Memory B cell (primary cell): ENCODE data around the gene EXOC4.
A peak's percentile ranks its signal among the peaks of the same experiment; 100 is the strongest.
"Not testable (repeated sequence)": the region's sequence is repeated elsewhere in the genome, so short reads cannot be mapped to it uniquely, and the experiment has no call there.

Experiments used
- ATAC-seq: fragments of 150-1000 bp; cut with Tn5 transposase; 2 replicates; pipeline ENCODE4 v1.10.0; 2021; ENCODE audit warnings: low read depth, mild to moderate bottlenecking, moderate library complexity
- DNase-seq, 2 donors: peaks; one replicate each; pipeline ENCODE4 v3.0.0; 2022; ENCODE audit warnings: low spot score in 2 of 2
- H3K27ac Mint-ChIP-seq: one replicate; pipeline ENCODE4 v1.8.0; 2022; ENCODE audit warnings: mild to moderate bottlenecking, moderate library complexity, mixed read lengths
- H3K27me3 Mint-ChIP-seq: one replicate; pipeline ENCODE4 v1.8.0; 2022; ENCODE audit warnings: mixed read lengths
- H3K36me3 Mint-ChIP-seq: one replicate; pipeline ENCODE4 v1.8.0; 2022; ENCODE audit warnings: mild to moderate bottlenecking, mixed read lengths
- H3K4me1 Mint-ChIP-seq: one replicate; pipeline ENCODE4 v1.8.0; 2022; ENCODE audit warnings: mixed read lengths
- H3K4me3 Mint-ChIP-seq: one replicate; pipeline ENCODE4 v1.8.0; 2022; ENCODE audit warnings: mild to moderate bottlenecking, moderate library complexity, mixed read lengths
- H3K9me3 Mint-ChIP-seq: one replicate; pipeline ENCODE4 v1.8.0; 2022; ENCODE audit warnings: mixed read lengths

The EXOC4 gene

GRCh38 chr7:133253519-133253875, 619 bp downstream of the EXOC4 start:
- Mint-ChIP-seq H3K27me3 (no peaks in the 10 kb centered on the region), H3K4me1 (peaks cover 18% of the 10 kb centered on the region), H3K27ac (peak overlapping the region; percentile 89), H3K4me3 (peak overlapping the region; percentile 95), H3K36me3 (peaks cover 2% of the 10 kb centered on the region), H3K9me3 (no peaks in the 10 kb centered on the region)
- ATAC-seq (no peak), DNase-seq (peak; percentile 2 to 14)

GRCh38 chr7:133255486-133255885, 2.6 kb downstream of the EXOC4 start:
- no peaks in the 10 kb centered on the region for H3K9me3 Mint-ChIP-seq
- no peak for ATAC-seq
- DNase-seq = no peak
- H3K27me3 Mint-ChIP-seq = no peaks in the 10 kb centered on the region
- peaks cover 18% of the 10 kb centered on the region for H3K4me1 Mint-ChIP-seq
- peaks cover 2% of the 10 kb centered on the region for H3K36me3 Mint-ChIP-seq
- H3K4me3 Mint-ChIP-seq = no peak overlapping the region
- H3K27ac Mint-ChIP-seq = no peak overlapping the region

GRCh38 chr7:133258174-133258573, 5.3 kb downstream of the EXOC4 start:
- DNase-seq (no peak), ATAC-seq (no peak)
- Mint-ChIP-seq H3K4me1 (peaks cover 23% of the 10 kb centered on the region), H3K9me3 (no peaks in the 10 kb centered on the region), H3K27ac (no peak overlapping the region), H3K27me3 (no peaks in the 10 kb centered on the region), H3K4me3 (no peak overlapping the region), H3K36me3 (peaks cover 9% of the 10 kb centered on the region)

- Mint-ChIP-seq H3K27ac (no peak overlapping the region), H3K4me1 (peaks cover 6% of the 10 kb centered on the region), H3K27me3 (no peaks in the 10 kb centered on the region), H3K36me3 (peaks cover 17% of the 10 kb centered on the region), H3K4me3 (no peak overlapping the region), H3K9me3 (no peaks in the 10 kb centered on the region)
- DNase-seq (no peak), ATAC-seq (no peak)
Observed at GRCh38 chr7:133265821-133266220, 12.9 kb downstream of the EXOC4 start.

- H3K27ac Mint-ChIP-seq = no peak overlapping the region
- peaks cover 4% of the 10 kb centered on the region for H3K4me1 Mint-ChIP-seq
- H3K9me3 Mint-ChIP-seq = no peaks in the 10 kb centered on the region
- no peak for DNase-seq
- no peak overlapping the region for H3K4me3 Mint-ChIP-seq
- peaks cover 9% of the 10 kb centered on the region for H3K36me3 Mint-ChIP-seq
- ATAC-seq = no peak
- H3K27me3 Mint-ChIP-seq = no peaks in the 10 kb centered on the region
Observed at GRCh38 chr7:133268355-133268754, 15.5 kb downstream of the EXOC4 start.

GRCh38 chr7:133272336-133272735, 19.5 kb downstream of the EXOC4 start:
- no peaks in the 10 kb centered on the region for H3K27me3 Mint-ChIP-seq
- peaks cover 28% of the 10 kb centered on the region for H3K36me3 Mint-ChIP-seq
- no peak for DNase-seq
- H3K4me1 Mint-ChIP-seq = peaks cover 1% of the 10 kb centered on the region
- no peaks in the 10 kb centered on the region for H3K9me3 Mint-ChIP-seq
- H3K27ac Mint-ChIP-seq = no peak overlapping the region
- H3K4me3 Mint-ChIP-seq = no peak overlapping the region
- no peak for ATAC-seq

- no peak for ATAC-seq
- Mint-ChIP-seq H3K4me3 (no peak overlapping the region), H3K4me1 (no peaks in the 10 kb centered on the region), H3K27ac (no peak overlapping the region), H3K36me3 (peaks cover 35% of the 10 kb centered on the region), H3K27me3 (no peaks in the 10 kb centered on the region), H3K9me3 (peaks cover 2% of the 10 kb centered on the region)
- DNase-seq = no peak
Observed at GRCh38 chr7:133273227-133273626, 20.3 kb downstream of the EXOC4 start.

GRCh38 chr7:133274265-133274664, 21.4 kb downstream of the EXOC4 start:
- H3K27ac Mint-ChIP-seq = no peak overlapping the region
- DNase-seq (no peak), ATAC-seq (no peak)
- H3K27me3 Mint-ChIP-seq = no peaks in the 10 kb centered on the region
- H3K36me3 Mint-ChIP-seq = peaks cover 40% of the 10 kb centered on the region
- peaks cover 4% of the 10 kb centered on the region for H3K9me3 Mint-ChIP-seq
- no peak overlapping the region for H3K4me3 Mint-ChIP-seq
- H3K4me1 Mint-ChIP-seq = no peaks in the 10 kb centered on the region

- DNase-seq (no peak), ATAC-seq (no peak)
- Mint-ChIP-seq H3K27ac (no peak overlapping the region), H3K27me3 (no peaks in the 10 kb centered on the region), H3K9me3 (peaks cover 4% of the 10 kb centered on the region), H3K36me3 (peaks cover 42% of the 10 kb centered on the region), H3K4me1 (no peaks in the 10 kb centered on the region), H3K4me3 (no peak overlapping the region)
Observed at GRCh38 chr7:133275008-133275407, 22.1 kb downstream of the EXOC4 start.

- DNase-seq (no peak), ATAC-seq (no peak)
- no peaks in the 10 kb centered on the region for H3K4me1 Mint-ChIP-seq
- no peak overlapping the region for H3K27ac Mint-ChIP-seq
- H3K4me3 Mint-ChIP-seq = no peak overlapping the region
- H3K9me3 Mint-ChIP-seq = peaks cover 4% of the 10 kb centered on the region
- H3K27me3 Mint-ChIP-seq = no peaks in the 10 kb centered on the region
- peaks cover 41% of the 10 kb centered on the region for H3K36me3 Mint-ChIP-seq
Observed at GRCh38 chr7:133275446-133276095, 22.7 kb downstream of the EXOC4 start.

GRCh38 chr7:133278975-133279374, 26.1 kb downstream of the EXOC4 start:
- not testable (repeated sequence) for H3K4me3 Mint-ChIP-seq, H3K9me3 Mint-ChIP-seq, H3K4me1 Mint-ChIP-seq, H3K27me3 Mint-ChIP-seq, H3K27ac Mint-ChIP-seq, ATAC-seq, DNase-seq
- peaks cover 50% of the 10 kb centered on the region for H3K36me3 Mint-ChIP-seq

GRCh38 chr7:133282094-133282493, 29.2 kb downstream of the EXOC4 start:
- ATAC-seq = no peak
- H3K27ac Mint-ChIP-seq = peak overlapping the region; percentile 42
- H3K27me3 Mint-ChIP-seq = no peaks in the 10 kb centered on the region
- peaks cover 44% of the 10 kb centered on the region for H3K36me3 Mint-ChIP-seq
- peaks cover 21% of the 10 kb centered on the region for H3K4me1 Mint-ChIP-seq
- H3K9me3 Mint-ChIP-seq = peaks cover 4% of the 10 kb centered on the region
- no peak for DNase-seq
- H3K4me3 Mint-ChIP-seq = no peak overlapping the region

GRCh38 chr7:133284092-133284491, 31.2 kb downstream of the EXOC4 start:
- no peaks in the 10 kb centered on the region for H3K27me3 Mint-ChIP-seq
- peaks cover 38% of the 10 kb centered on the region for H3K36me3 Mint-ChIP-seq
- H3K27ac Mint-ChIP-seq = no peak overlapping the region
- no peak overlapping the region for H3K4me3 Mint-ChIP-seq
- H3K9me3 Mint-ChIP-seq = no peaks in the 10 kb centered on the region
- DNase-seq (no peak), ATAC-seq (no peak)
- H3K4me1 Mint-ChIP-seq = peaks cover 21% of the 10 kb centered on the region

GRCh38 chr7:133288970-133289369, 36.1 kb downstream of the EXOC4 start:
- Mint-ChIP-seq H3K27me3 (no peaks in the 10 kb centered on the region), H3K4me3 (no peak overlapping the region), H3K9me3 (no peaks in the 10 kb centered on the region), H3K27ac (no peak overlapping the region), H3K4me1 (peaks cover 18% of the 10 kb centered on the region), H3K36me3 (peaks cover 45% of the 10 kb centered on the region)
- DNase-seq (no peak), ATAC-seq (no peak)

- no peaks in the 10 kb centered on the region for H3K27me3 Mint-ChIP-seq
- H3K9me3 Mint-ChIP-seq = no peaks in the 10 kb centered on the region
- DNase-seq = no peak
- H3K27ac Mint-ChIP-seq = no peak overlapping the region
- ATAC-seq = no peak
- peaks cover 42% of the 10 kb centered on the region for H3K36me3 Mint-ChIP-seq
- peaks cover 15% of the 10 kb centered on the region for H3K4me1 Mint-ChIP-seq
- H3K4me3 Mint-ChIP-seq = no peak overlapping the region
Observed at GRCh38 chr7:133290041-133290440, 37.2 kb downstream of the EXOC4 start.
